Measurements from ENCODE around the gene GBF1. TPM values are rescaled to one million over a fixed set of nuclear protein-coding genes. Genes with fewer than 3 reads are reported as not detected.

The GBF1 gene
- total and polyA plus RNA-seq, 11 donors: 15.5 to 70.0 (median 48.2) TPM

DNA sequence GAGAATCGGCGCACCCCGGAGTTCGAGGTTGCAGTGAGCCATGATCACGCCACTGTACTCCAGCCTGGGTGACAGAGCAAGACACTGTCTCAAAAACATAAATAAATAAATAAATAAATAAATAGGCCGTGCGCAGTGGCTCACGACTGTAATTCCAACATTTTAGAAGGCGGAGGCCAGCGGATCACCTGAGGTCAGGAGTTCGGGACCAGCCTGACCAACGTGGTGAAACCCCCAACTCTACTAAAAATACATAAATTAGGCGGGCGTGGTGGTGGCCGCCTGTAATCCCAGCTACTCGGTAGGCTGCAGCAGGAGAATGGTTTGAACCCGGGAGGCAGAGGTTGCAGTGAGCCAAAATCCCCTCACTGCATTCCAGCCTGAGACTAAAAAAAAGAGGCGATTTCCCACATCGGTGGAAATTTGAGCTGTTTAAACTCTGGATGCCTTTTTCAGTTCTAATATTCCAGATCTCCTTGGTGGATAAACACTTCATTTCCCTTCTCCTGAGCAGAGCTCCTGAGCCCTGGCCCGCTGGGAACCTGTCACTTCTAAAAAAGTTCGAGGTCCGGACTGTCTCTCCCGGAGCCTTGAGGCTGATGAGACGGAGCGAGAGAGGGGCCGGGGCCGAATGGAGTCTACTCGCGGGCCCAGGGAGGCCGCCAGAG, 148.2 kb downstream of the GBF1 start:
- ATAC-seq (no peak), DNase-seq (peak in 1 of 5 donors; percentile 24)
- H3K27ac ChIP-seq: peak overlapping the region; percentile 89 to 99 (median 96)
- H3K9me3 ChIP-seq: no peaks in the 10 kb centered on the region
- intact Hi-C loops (cut with DNase I): loop anchor here in 7 of 10 donors (1.0 to 10.0 kb wide), 10 partner anchors 27 to 191 kb away; partner anchors contain the start of genes FBXL15 (in 3 of the 7) and ACTR1A (in 1 of the 7)
- TF ChIP-seq, protein P1, sequence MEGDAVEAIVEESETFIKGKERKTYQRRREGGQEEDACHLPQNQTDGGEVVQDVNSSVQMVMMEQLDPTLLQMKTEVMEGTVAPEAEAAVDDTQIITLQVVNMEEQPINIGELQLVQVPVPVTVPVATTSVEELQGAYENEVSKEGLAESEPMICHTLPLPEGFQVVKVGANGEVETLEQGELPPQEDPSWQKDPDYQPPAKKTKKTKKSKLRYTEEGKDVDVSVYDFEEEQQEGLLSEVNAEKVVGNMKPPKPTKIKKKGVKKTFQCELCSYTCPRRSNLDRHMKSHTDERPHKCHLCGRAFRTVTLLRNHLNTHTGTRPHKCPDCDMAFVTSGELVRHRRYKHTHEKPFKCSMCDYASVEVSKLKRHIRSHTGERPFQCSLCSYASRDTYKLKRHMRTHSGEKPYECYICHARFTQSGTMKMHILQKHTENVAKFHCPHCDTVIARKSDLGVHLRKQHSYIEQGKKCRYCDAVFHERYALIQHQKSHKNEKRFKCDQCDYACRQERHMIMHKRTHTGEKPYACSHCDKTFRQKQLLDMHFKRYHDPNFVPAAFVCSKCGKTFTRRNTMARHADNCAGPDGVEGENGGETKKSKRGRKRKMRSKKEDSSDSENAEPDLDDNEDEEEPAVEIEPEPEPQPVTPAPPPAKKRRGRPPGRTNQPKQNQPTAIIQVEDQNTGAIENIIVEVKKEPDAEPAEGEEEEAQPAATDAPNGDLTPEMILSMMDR (IDR thresholded peaks at IDR 0.05): peak in 6 of 12 donors; percentile 93 to 99 (median 96)
- TF ChIP-seq POLR2A (IDR thresholded peaks at IDR 0.05): no peak
- WGBS, 4 donors: 34 to 38% (median 35%) methylated on average over 30 of the region's 30 CpGs
- H3K36me3 ChIP-seq: peaks cover 0 to 21% (median 0%) of the 10 kb centered on the region in 9 donors
- H3K4me3 ChIP-seq: peak overlapping the region; percentile 50 to 91 (median 75)
- no peaks in the 10 kb centered on the region for H3K27me3 ChIP-seq
- peaks cover 1 to 35% (median 20%) of the 10 kb centered on the region in 12 donors for H3K4me1 ChIP-seq

DNA sequence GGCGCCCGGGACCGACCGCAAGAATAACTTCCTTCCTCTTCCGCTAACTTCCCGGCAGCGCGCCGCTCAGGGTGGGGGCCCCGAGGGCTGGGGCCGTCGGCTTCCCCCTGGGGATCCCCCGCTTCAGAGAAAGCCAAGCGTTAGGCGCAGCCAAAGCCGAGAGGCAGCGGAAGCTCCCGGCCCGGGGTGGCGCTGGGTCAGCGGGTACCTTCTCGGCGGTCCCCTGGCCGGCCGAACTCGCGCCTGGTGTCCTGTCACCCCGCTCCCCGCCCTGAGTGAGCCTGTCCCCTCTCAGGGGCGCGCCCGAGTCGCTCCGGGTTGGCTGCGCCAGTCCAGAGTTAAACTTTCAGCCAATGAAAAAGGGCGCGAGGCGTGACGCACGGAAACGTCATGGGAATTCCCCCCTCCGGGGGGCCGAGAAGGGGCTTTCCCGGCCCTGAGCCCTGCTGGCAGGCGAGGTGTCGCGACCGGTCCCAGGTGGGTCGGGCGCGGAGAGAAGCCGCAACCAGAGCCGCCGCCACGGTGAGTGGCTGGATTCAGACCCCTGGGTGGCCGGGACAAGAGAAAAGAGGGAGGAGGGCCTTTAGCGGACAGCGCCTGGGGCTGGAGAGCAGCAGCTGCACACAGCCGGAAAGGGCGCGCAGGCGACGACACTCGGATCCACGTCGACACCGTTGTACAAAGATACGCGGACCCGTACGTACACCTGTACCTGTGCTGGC, 148.9 kb downstream of the GBF1 start:
- peak; percentile 84 to 94 (median 92) for ATAC-seq
- Histone ChIP-seq H3K9me3 (no peaks in the 10 kb centered on the region), H3K27me3 (no peaks in the 10 kb centered on the region), H3K27ac (peak overlapping the region; percentile 89 to 99 (median 96)), H3K4me1 (peaks cover 3 to 42% (median 26%) of the 10 kb centered on the region in 12 donors), H3K36me3 (peaks cover 0 to 27% (median 0%) of the 10 kb centered on the region in 9 donors), H3K4me3 (peak overlapping the region; percentile 50 to 91 (median 75))
- intact Hi-C loops (cut with DNase I): loop anchor here in 7 of 10 donors (1.0 to 10.0 kb wide), 10 partner anchors 27 to 191 kb away; partner anchors contain the start of genes FBXL15 (in 3 of the 7) and ACTR1A (in 1 of the 7)
- DNase-seq: peak; percentile 96 to 98 (median 97)
- peak in 1 of 2 donors; percentile 81 for TF ChIP-seq POLR2A (IDR thresholded peaks at IDR 0.05)
- TF ChIP-seq, protein P1 (IDR thresholded peaks at IDR 0.05): peak in 10 of 12 donors; percentile 1 to 98 (median 94)
- WGBS, 4 donors: 0 to 1% (median 0%) methylated on average over 46 to 71 of the region's 71 CpGs

GRCh38 chr10:102394801-102395399, 149.6 kb downstream of the GBF1 start:
- 0 to 1% (median 0%) methylated on average over 8 to 35 of the region's 35 CpGs for WGBS, 4 donors
- H3K9me3 ChIP-seq: no peaks in the 10 kb centered on the region
- TF ChIP-seq, protein P1 (IDR thresholded peaks at IDR 0.05): no peak
- no peak for TF ChIP-seq POLR2A (IDR thresholded peaks at IDR 0.05)
- peak in 2 of 4 donors; percentile 0 to 1 for ATAC-seq
- DNase-seq: no peak
- H3K4me1 ChIP-seq: peaks cover 3 to 48% (median 31%) of the 10 kb centered on the region in 12 donors
- H3K36me3 ChIP-seq: peaks cover 0 to 31% (median under 1%) of the 10 kb centered on the region in 9 donors
- H3K27me3 ChIP-seq: no peaks in the 10 kb centered on the region
- peak overlapping the region; percentile 50 to 91 (median 75) for H3K4me3 ChIP-seq
- intact Hi-C loops (cut with DNase I): loop anchor here in 8 of 10 donors (1.0 to 10.0 kb wide), 13 partner anchors 26 to 228 kb away; partner anchors contain the start of genes FBXL15 (in 3 of the 8), ACTR1A (in 1 of the 8) and ELOVL3 (in 1 of the 8)
- peak overlapping the region; percentile 89 to 99 (median 96) for H3K27ac ChIP-seq
